Nephron (organoid): ENCODE data around the gene LIX1L.
A peak's percentile ranks its signal among the peaks of the same experiment; 100 is the strongest.

ENCODE experiments used
- H3K27ac Mint-ChIP-seq, 3 experiments: 2 replicates each; pipeline ENCODE4 v1.8.0; 2020; ENCODE audit warnings: mixed read lengths in 3 of 3, mild to moderate bottlenecking in 2 of 3, moderate library complexity in 1 of 3
- H3K27me3 Mint-ChIP-seq: 2 replicates; pipeline ENCODE4 v1.8.0; 2021; ENCODE audit warnings: low read depth, mild to moderate bottlenecking, moderate library complexity, mixed read lengths
- H3K36me3 Mint-ChIP-seq: 2 replicates; pipeline ENCODE4 v1.8.0; 2020; ENCODE audit warnings: low read depth, mixed read lengths
- H3K4me1 Mint-ChIP-seq: 2 replicates; pipeline ENCODE4 v1.8.0; 2020; ENCODE audit warnings: mixed read lengths
- H3K4me3 Mint-ChIP-seq, 3 experiments: 2 replicates each; pipeline ENCODE4 v1.8.0; 2020; ENCODE audit warnings: mild to moderate bottlenecking in 3 of 3, mixed read lengths in 3 of 3, moderate library complexity in 2 of 3
- H3K9me3 Mint-ChIP-seq: 2 replicates; pipeline ENCODE4 v1.8.0; 2020; ENCODE audit warnings: mixed read lengths
- TF ChIP-seq, protein P1 (sequence below), 3 experiments: fragments of 200-600 bp; sonication (generic); IDR thresholded peaks; one replicate each; pipeline ENCODE4 v1.5.0; 2021; ENCODE audit warnings: antibody characterized with exemption in 3 of 3; ENCODE audit not compliant: unreplicated experiment in 3 of 3

Gene LIX1L

DNA sequence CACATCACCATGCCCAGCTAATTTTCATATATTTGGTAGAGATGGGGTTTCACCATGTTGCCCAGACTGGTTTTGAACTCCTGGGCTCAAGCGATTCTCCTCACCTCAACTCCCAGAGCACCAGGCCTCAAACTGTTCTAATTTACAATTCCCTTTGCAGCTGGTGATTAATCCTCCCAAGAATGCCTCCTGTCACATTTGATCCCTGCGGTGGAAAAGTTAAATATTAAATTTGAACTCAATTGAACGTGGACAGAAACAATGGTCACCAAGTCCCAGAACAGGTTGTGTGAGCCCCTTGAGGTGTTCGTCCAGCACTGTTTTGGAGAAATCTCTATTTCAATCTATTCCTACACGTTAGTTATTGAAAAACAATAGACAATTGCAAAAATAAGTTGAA is 70.2 kb downstream of the LIX1L start:
- no peaks in the 10 kb centered on the region for H3K9me3 Mint-ChIP-seq
- peaks cover 33% of the 10 kb centered on the region for H3K27me3 Mint-ChIP-seq
- H3K27ac Mint-ChIP-seq = peak overlapping the region; percentile 75 to 94 (median 83)
- TF ChIP-seq, protein P1, sequence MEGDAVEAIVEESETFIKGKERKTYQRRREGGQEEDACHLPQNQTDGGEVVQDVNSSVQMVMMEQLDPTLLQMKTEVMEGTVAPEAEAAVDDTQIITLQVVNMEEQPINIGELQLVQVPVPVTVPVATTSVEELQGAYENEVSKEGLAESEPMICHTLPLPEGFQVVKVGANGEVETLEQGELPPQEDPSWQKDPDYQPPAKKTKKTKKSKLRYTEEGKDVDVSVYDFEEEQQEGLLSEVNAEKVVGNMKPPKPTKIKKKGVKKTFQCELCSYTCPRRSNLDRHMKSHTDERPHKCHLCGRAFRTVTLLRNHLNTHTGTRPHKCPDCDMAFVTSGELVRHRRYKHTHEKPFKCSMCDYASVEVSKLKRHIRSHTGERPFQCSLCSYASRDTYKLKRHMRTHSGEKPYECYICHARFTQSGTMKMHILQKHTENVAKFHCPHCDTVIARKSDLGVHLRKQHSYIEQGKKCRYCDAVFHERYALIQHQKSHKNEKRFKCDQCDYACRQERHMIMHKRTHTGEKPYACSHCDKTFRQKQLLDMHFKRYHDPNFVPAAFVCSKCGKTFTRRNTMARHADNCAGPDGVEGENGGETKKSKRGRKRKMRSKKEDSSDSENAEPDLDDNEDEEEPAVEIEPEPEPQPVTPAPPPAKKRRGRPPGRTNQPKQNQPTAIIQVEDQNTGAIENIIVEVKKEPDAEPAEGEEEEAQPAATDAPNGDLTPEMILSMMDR (IDR thresholded peaks at IDR 0.05; ENCODE audit: unreplicated experiment in 3 of 3) = no peak
- peak overlapping the region; percentile 41 to 65 (median 53) for H3K4me3 Mint-ChIP-seq
- H3K36me3 Mint-ChIP-seq = no peaks in the 10 kb centered on the region
- H3K4me1 Mint-ChIP-seq = peaks cover 49% of the 10 kb centered on the region

DNA sequence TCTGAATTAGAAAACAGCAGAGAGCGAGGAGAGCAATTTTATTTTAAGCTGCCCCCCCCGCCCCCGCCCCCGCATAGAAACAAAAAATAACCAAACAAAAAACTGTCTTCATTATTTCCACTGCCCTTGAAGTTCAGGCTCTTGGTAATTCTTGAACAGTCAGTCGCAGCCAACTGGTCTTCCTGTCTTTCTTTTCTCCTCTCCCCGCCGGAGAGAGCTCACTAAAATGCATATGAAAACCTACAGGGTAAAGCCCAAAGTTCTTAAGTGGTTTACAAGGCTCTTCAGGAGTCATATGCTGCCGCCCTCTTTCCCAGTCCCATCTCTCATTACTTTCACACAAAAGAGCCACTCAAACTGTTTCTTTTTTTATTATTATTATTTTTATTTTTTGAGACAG is 71.0 kb downstream of the LIX1L start:
- H3K36me3 Mint-ChIP-seq = no peaks in the 10 kb centered on the region
- no peaks in the 10 kb centered on the region for H3K9me3 Mint-ChIP-seq
- TF ChIP-seq, protein P1 (IDR thresholded peaks at IDR 0.05; ENCODE audit: unreplicated experiment in 3 of 3) = no peak
- H3K4me1 Mint-ChIP-seq = peaks cover 42% of the 10 kb centered on the region
- H3K27me3 Mint-ChIP-seq = peaks cover 38% of the 10 kb centered on the region
- H3K27ac Mint-ChIP-seq = peak overlapping the region; percentile 40 to 84 (median 57)
- peak overlapping the region; percentile 76 to 87 (median 78) for H3K4me3 Mint-ChIP-seq

DNA sequence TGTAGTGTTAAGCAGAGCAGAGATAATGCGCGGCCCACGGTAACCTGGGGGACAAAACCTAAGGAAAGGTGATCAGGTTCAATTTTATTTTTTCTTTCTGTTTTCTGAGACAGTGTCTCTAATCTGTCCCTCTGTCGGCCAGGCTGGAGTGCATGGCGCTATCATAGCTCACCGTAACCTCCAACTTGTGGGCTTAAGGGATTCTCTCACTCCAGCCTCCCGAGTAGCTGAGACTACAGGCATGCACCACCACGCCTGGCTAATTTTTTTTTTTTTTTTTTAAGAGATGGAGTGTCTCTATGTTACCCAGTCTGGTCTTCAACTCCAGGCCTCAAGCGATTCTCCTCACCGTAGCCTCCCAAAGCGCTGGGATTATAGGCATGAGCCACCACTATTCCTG is 71.4 kb downstream of the LIX1L start:
- TF ChIP-seq, protein P1 (IDR thresholded peaks at IDR 0.05; ENCODE audit: unreplicated experiment in 3 of 3) = no peak
- Mint-ChIP-seq H3K4me1 (peaks cover 38% of the 10 kb centered on the region), H3K9me3 (no peaks in the 10 kb centered on the region), H3K27me3 (peaks cover 38% of the 10 kb centered on the region), H3K36me3 (no peaks in the 10 kb centered on the region), H3K4me3 (peak overlapping the region; percentile 76 to 87 (median 78)), H3K27ac (peak overlapping the region in 2 of 3 experiments; percentile 57 to 84)

DNA sequence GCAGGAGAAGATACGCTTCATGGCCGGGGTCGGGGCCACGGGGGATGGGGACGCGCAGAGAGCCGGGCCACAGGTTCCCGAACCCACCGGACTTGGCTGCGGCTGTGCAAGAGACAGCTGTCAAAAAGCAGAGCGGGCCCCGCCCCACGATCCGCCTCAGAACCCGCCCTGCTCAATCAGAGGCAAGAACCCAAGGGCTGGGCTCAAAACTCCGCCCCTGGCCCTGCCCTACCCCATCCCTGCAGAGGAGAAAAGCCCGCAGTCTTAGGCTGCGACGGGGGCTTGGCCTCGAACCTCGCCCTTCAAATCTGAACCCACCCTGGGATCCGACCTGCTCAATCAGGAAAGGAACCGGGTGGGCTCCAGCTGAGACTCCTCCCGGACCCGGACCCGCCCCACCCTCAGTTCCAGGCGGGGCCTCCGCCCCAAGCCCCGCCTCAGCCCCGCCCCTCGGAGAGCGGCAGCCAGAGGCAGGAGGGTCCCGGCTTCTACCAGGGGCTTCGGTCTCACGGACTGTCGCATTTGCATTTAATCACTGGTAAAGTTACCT is 72.0 kb downstream of the LIX1L start, which contains the start of gene ANKRD35:
TSS of gene ANKRD35 (minus strand) at position 129 of the 550 bp plus-strand sequence. CDS start at position 21, 108 bp downstream.
- peak within 1 kb of the TSS in 2 of 3 experiments; percentile 57 to 84 for H3K27ac Mint-ChIP-seq
- peaks cover 33% of the 10 kb centered on the region for H3K4me1 Mint-ChIP-seq
- TF ChIP-seq, protein P1 (IDR thresholded peaks at IDR 0.05; ENCODE audit: unreplicated experiment in 3 of 3) = no peak
- peak within 1 kb of the TSS; percentile 76 to 87 (median 78) for H3K4me3 Mint-ChIP-seq
- no peaks in the 10 kb centered on the region for H3K9me3 Mint-ChIP-seq
- H3K27me3 Mint-ChIP-seq = peaks cover 38% of the 10 kb centered on the region
- no peaks in the 10 kb centered on the region for H3K36me3 Mint-ChIP-seq

DNA sequence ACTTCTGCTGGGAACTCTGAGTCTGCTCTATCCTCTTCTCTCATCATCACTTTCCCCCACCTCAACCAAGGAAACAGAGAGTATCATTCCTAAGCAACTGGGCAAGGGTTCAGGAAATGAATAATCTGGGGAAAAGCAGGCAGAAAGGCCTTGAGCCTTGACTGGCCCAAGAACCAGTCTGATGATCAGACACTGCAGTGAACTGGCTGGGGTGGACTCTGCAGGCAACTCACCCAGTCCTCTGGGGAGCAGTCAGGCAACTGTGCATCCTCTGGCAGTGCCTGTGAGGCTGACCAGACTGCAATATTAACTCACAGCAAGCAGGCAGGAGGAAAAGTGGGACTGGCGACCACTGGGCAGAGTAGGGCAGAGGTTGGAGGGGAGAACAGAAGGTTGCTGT is 73.1 kb downstream of the LIX1L start:
- peaks cover 35% of the 10 kb centered on the region for H3K4me1 Mint-ChIP-seq
- peak overlapping the region; percentile 76 to 87 (median 78) for H3K4me3 Mint-ChIP-seq
- H3K27me3 Mint-ChIP-seq = peaks cover 38% of the 10 kb centered on the region
- no peaks in the 10 kb centered on the region for H3K9me3 Mint-ChIP-seq
- TF ChIP-seq, protein P1 (IDR thresholded peaks at IDR 0.05; ENCODE audit: unreplicated experiment in 3 of 3) = no peak
- no peaks in the 10 kb centered on the region for H3K36me3 Mint-ChIP-seq
- H3K27ac Mint-ChIP-seq = no peak overlapping the region
